ENCODE data around the gene CFDP1.
A peak's percentile ranks its signal among the peaks of the same experiment; 100 is the strongest.

The CFDP1 gene

GRCh38 chr16:75250089-75250808 lies 183.1 kb downstream of the CFDP1 start:
- Histone ChIP-seq H3K36me3 (ENCODE audit: control insufficient read depth in 5 of 5, insufficient read depth in 5 of 5, low read length in 5 of 5) (no peaks in the 10 kb centered on the region), H3K4me3 (ENCODE audit: low read depth in 1 of 5, low read length in 5 of 5) (peak overlapping the region; percentile 64 to 75 (median 69)), H3K9ac (ENCODE audit: low read length in 5 of 5) (peak overlapping the region; percentile 26 to 77 (median 49)), H3K27me3 (ENCODE audit: control insufficient read depth in 5 of 5, insufficient read depth in 4 of 5, low read length in 5 of 5) (peaks cover 0 to 3% (median 0%) of the 10 kb centered on the region in 5 donors), H3K27ac (ENCODE audit: low read depth, low read length) (peak overlapping the region; percentile 94), H3K9me3 (ENCODE audit: control insufficient read depth in 5 of 5, low read length in 5 of 5) (no peaks in the 10 kb centered on the region), H3K4me1 (ENCODE audit: control insufficient read depth in 5 of 5, insufficient read depth in 5 of 5, low read length in 5 of 5) (peaks cover 23 to 97% (median 90%) of the 10 kb centered on the region in 5 donors)

DNA sequence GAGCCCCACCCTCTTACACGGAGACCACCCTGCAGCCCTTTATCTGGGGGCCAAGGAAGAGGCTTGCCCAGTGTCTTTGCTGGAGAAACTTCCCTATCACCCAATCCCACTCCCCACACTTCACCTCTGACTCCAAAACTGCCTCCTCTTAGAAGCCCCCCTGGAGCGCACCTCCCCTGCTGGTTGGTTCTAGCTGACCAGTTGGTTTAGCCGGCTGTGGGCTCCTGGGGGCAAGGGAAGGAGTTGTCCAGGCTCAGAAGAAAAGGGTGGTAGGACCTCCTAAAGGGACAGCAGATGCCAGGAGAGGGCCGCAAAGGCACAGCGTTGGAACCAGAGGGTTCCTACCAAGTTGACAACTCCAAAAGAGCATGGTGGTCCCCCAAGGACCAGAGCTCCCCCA lies 183.9 kb downstream of the CFDP1 start:
- Histone ChIP-seq H3K27ac (ENCODE audit: low read depth, low read length) (peak overlapping the region; percentile 94), H3K9me3 (ENCODE audit: control insufficient read depth in 5 of 5, low read length in 5 of 5) (no peaks in the 10 kb centered on the region), H3K4me3 (ENCODE audit: low read depth in 1 of 5, low read length in 5 of 5) (peak overlapping the region in 3 of 5 donors; percentile 48 to 70 (median 69)), H3K4me1 (ENCODE audit: control insufficient read depth in 5 of 5, insufficient read depth in 5 of 5, low read length in 5 of 5) (peaks cover 24 to 97% (median 90%) of the 10 kb centered on the region in 5 donors), H3K9ac (ENCODE audit: low read length in 5 of 5) (peak overlapping the region in 2 of 5 donors; percentile 49 to 71), H3K36me3 (ENCODE audit: control insufficient read depth in 5 of 5, insufficient read depth in 5 of 5, low read length in 5 of 5) (no peaks in the 10 kb centered on the region), H3K27me3 (ENCODE audit: control insufficient read depth in 5 of 5, insufficient read depth in 4 of 5, low read length in 5 of 5) (peaks cover 0 to 3% (median 0%) of the 10 kb centered on the region in 5 donors)

DNA sequence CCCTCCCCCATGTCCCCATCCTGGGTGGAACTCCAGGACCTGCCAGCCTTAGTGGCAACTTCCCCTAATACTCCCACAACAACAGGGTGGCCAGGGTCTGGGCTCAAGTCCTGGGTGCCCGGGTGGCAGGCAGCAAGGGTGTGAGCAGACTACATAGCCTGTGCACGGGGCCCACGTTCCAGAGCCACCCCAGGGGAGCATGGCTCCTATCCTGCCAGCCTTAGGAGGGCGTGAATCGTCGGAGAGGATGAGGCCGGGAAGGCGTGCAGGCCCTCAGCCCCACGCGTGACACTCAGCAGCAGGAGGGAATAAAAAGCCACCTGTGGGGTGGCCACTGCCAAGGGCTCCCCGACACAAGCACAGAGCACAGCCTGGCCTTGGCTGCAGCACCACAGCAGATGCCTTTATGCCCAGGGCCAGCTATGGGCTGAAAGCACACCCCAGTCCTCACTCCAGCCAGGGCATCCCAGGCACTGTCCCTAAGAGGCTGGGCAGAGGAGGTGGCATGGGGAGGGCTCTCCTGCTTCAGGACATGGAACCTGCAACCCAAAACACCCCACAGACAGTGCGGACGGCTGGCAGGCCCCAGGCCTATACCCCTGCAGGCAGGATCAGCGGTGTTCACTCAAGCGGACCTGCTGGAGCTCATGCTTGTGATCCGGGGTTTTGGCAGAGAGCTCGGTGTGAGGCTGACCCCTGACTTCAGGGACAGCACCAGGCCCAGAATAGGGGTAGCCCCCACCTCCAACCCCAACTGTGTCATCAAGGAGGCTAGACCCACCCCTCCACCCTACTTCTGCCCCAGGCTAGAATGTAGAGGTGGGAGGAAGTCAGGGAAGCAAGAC lies 184.5 kb downstream of the CFDP1 start:
- H3K4me1 ChIP-seq (ENCODE audit: control insufficient read depth in 5 of 5, insufficient read depth in 5 of 5, low read length in 5 of 5), result peaks cover 29 to 97% (median 90%) of the 10 kb centered on the region in 5 donors

DNA sequence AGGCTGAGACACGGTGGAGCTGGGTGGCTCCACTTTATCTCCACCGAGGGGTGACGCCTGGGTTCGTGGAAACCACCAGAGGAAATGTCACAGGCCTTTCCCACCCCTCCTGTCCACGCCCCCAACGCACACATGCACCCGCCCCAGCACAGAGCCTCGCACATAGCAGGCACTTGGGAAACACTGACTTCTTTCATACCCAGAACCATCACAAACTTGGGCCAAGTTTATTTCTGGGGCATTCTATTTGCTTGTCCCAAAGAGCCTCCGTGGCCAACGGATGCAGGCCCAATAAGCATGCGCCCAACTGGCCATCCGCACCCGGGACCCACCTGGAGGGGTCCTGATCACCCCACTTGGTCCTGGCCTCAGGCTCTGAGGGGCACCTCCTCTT lies 185.2 kb downstream of the CFDP1 start:
- peak overlapping the region in 2 of 5 donors; percentile 10 to 36 for H3K4me3 ChIP-seq (ENCODE audit: low read depth in 1 of 5, low read length in 5 of 5)
- H3K27me3 ChIP-seq (ENCODE audit: control insufficient read depth in 5 of 5, insufficient read depth in 4 of 5, low read length in 5 of 5), result no peaks in the 10 kb centered on the region
- H3K27ac ChIP-seq (ENCODE audit: low read depth, low read length), result peak overlapping the region; percentile 94
- H3K9me3 ChIP-seq (ENCODE audit: control insufficient read depth in 5 of 5, low read length in 5 of 5), result no peaks in the 10 kb centered on the region
- H3K36me3 ChIP-seq (ENCODE audit: control insufficient read depth in 5 of 5, insufficient read depth in 5 of 5, low read length in 5 of 5), result peaks cover 0 to 5% (median 0%) of the 10 kb centered on the region in 5 donors
- H3K4me1 ChIP-seq (ENCODE audit: control insufficient read depth in 5 of 5, insufficient read depth in 5 of 5, low read length in 5 of 5), result peaks cover 29 to 95% (median 90%) of the 10 kb centered on the region in 5 donors
- H3K9ac ChIP-seq (ENCODE audit: low read length in 5 of 5), result peak overlapping the region in 3 of 5 donors; percentile 36 to 59 (median 57)

More for the DNA sequence above, 184.5 kb downstream of the CFDP1 start:
- peaks cover 0 to 1% (median 0%) of the 10 kb centered on the region in 5 donors for H3K36me3 ChIP-seq (ENCODE audit: control insufficient read depth in 5 of 5, insufficient read depth in 5 of 5, low read length in 5 of 5)
- H3K4me3 ChIP-seq (ENCODE audit: low read depth in 1 of 5, low read length in 5 of 5), result peak overlapping the region in 3 of 5 donors; percentile 36 to 69 (median 48)
- peaks cover 0 to 3% (median 0%) of the 10 kb centered on the region in 5 donors for H3K27me3 ChIP-seq (ENCODE audit: control insufficient read depth in 5 of 5, insufficient read depth in 4 of 5, low read length in 5 of 5)
- peak overlapping the region in 2 of 5 donors; percentile 59 to 71 for H3K9ac ChIP-seq (ENCODE audit: low read length in 5 of 5)
- H3K27ac ChIP-seq (ENCODE audit: low read depth, low read length), result peak overlapping the region; percentile 94
- no peaks in the 10 kb centered on the region for H3K9me3 ChIP-seq (ENCODE audit: control insufficient read depth in 5 of 5, low read length in 5 of 5)

DNA sequence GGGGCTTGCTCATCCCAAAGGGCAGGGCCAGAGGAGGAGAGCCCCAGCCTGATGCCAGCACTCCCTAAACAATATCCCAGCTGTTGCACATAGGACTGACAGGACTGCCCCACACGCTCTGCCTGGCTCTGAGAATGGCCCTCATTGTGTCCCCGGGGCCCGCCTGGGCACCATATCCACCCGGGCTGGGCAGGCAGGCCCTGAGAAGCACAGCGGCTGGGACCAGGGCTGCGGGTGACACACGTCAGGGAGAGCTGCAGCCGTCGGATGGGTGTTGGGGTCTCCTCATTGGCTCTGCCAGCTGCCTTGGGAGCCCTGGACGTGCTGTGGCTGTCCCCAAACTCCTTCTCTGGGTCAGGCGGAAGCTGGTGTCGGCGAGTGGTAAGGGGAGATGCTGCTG lies 186.1 kb downstream of the CFDP1 start:
- Histone ChIP-seq H3K9me3 (ENCODE audit: control insufficient read depth in 5 of 5, low read length in 5 of 5) (no peaks in the 10 kb centered on the region), H3K4me1 (ENCODE audit: control insufficient read depth in 5 of 5, insufficient read depth in 5 of 5, low read length in 5 of 5) (peaks cover 26 to 88% (median 82%) of the 10 kb centered on the region in 5 donors), H3K27ac (ENCODE audit: low read depth, low read length) (peak overlapping the region; percentile 94), H3K4me3 (ENCODE audit: low read depth in 1 of 5, low read length in 5 of 5) (peak overlapping the region in 3 of 5 donors; percentile 10 to 29 (median 11)), H3K9ac (ENCODE audit: low read length in 5 of 5) (peak overlapping the region in 3 of 5 donors; percentile 26 to 57 (median 36)), H3K27me3 (ENCODE audit: control insufficient read depth in 5 of 5, insufficient read depth in 4 of 5, low read length in 5 of 5) (no peaks in the 10 kb centered on the region), H3K36me3 (ENCODE audit: control insufficient read depth in 5 of 5, insufficient read depth in 5 of 5, low read length in 5 of 5) (peaks cover 0 to 13% (median 7%) of the 10 kb centered on the region in 5 donors)

DNA sequence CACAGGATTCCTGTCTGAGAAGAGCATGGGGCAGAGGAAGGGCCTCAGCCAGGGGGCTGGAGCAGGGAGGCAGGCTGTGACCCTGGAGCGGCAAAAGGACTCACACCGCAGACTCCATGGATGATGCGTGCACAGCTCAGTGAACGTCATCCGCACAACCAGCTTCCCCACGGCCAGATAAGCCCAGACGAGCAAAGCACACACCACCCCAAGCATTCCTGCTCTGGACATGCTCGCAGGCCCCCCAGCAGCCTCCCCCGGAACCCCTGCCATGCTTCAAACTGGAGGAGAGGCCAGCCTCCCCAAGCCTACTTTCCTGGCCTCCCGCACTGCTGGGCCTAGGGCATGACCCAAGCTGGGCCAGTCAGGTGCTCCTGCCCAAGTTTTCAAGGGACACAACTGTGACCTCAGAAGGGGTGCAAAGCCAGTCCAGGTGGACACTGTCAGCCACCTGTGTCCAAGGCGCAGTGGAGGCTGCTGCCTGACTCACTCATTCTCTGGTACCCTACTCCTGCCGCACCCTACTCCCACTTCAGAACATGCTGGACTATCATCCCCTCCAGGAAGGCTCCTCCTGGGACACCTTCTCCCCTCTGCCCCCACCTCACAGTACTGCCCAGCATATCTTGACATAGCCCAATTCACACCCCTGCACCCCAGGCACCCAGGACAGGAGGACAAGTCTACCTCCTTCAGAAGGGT lies 186.6 kb downstream of the CFDP1 start:
- no peaks in the 10 kb centered on the region for H3K9me3 ChIP-seq (ENCODE audit: control insufficient read depth in 5 of 5, low read length in 5 of 5)
- peak overlapping the region; percentile 94 for H3K27ac ChIP-seq (ENCODE audit: low read depth, low read length)
- H3K4me1 ChIP-seq (ENCODE audit: control insufficient read depth in 5 of 5, insufficient read depth in 5 of 5, low read length in 5 of 5), result peaks cover 23 to 83% (median 76%) of the 10 kb centered on the region in 5 donors
- no peaks in the 10 kb centered on the region for H3K27me3 ChIP-seq (ENCODE audit: control insufficient read depth in 5 of 5, insufficient read depth in 4 of 5, low read length in 5 of 5)
- peak overlapping the region in 3 of 5 donors; percentile 36 to 74 (median 56) for H3K9ac ChIP-seq (ENCODE audit: low read length in 5 of 5)
- H3K4me3 ChIP-seq (ENCODE audit: low read depth in 1 of 5, low read length in 5 of 5), result peak overlapping the region in 1 of 5 donors; percentile 11
- peaks cover 0 to 19% (median 13%) of the 10 kb centered on the region in 5 donors for H3K36me3 ChIP-seq (ENCODE audit: control insufficient read depth in 5 of 5, insufficient read depth in 5 of 5, low read length in 5 of 5)

DNA sequence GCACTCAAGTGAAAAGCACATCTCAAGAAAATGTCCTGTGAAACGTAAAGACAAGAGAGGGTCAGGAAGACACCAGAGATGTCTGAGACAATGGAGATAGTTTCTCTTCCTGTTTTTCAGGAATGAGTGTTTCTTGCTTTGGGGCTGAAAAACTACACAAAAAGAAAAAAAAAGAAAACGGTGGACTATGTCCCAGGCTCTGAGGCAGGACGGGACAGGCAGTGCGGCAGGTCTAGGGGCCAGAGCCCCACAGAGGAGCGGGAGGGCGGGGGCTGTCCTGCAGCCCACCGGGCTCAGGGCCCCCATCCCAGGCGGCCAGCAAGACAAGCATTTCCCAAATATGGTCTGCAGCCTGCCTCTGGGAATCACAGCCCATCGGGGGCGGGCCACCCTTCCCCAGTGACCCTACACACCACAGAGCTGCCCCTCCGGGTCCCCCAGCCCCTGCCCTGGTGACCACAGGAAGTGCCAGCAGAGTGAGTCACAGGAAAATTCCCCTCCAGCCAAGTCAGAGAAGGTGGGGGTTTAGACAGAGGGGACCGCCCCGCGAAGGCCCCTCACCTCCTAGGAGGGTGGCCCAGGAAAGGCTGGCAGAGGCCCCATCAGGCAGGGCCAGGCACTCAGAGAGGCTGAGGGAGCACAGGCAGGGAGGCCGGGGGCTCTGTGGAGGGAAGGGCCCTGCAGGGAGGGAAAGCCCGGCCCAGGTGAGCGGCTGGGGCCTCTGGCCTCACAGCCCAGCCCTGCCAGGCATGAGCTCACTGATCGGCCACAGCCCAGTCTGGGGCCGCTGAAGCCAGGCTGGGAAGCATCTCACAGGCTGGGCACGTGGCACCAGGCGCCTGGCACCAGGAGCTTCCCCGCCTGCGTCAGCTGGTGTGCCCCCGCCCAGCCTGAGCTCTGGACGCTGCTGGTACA lies 188.2 kb downstream of the CFDP1 start:
- Histone ChIP-seq H3K4me3 (ENCODE audit: low read depth in 1 of 5, low read length in 5 of 5) (peak overlapping the region in 1 of 5 donors; percentile 27), H3K4me1 (ENCODE audit: control insufficient read depth in 5 of 5, insufficient read depth in 5 of 5, low read length in 5 of 5) (peaks cover 23 to 82% (median 80%) of the 10 kb centered on the region in 5 donors), H3K9me3 (ENCODE audit: control insufficient read depth in 5 of 5, low read length in 5 of 5) (no peaks in the 10 kb centered on the region), H3K27me3 (ENCODE audit: control insufficient read depth in 5 of 5, insufficient read depth in 4 of 5, low read length in 5 of 5) (no peaks in the 10 kb centered on the region), H3K9ac (ENCODE audit: low read length in 5 of 5) (peak overlapping the region; percentile 56 to 74 (median 64)), H3K27ac (ENCODE audit: low read depth, low read length) (peak overlapping the region; percentile 94), H3K36me3 (ENCODE audit: control insufficient read depth in 5 of 5, insufficient read depth in 5 of 5, low read length in 5 of 5) (peaks cover 0 to 30% (median 24%) of the 10 kb centered on the region in 5 donors)

DNA sequence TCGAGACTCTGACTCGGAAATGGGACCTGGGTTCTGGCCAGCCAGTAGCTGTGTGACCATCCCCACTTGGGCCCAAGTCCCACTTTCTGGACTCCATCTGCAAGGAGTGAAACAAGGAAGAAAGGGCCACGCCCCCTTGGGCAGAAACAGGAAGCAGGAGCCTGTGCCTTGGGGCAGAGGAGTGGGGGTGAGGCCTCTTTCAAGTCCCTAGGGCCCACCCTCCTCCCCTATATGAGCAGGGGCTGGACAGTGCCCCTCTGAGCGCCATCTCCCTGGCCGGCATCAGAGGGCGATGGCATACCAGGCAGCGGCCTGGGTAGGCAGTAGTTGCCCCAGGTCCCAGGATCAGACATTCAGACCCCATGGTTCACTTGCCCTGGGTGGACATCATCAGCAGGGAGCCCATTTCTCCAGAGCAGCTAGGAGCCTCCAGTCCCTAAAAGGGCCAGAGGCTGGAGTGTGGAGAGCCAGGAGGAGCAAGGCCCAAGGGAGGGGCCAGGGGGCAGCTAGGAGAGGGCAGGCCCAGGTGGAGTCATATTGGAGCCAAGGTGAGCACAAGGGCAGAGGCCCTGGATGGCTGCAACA lies 189.0 kb downstream of the CFDP1 start:
- peaks cover 23 to 82% (median 80%) of the 10 kb centered on the region in 5 donors for H3K4me1 ChIP-seq (ENCODE audit: control insufficient read depth in 5 of 5, insufficient read depth in 5 of 5, low read length in 5 of 5)
- peak overlapping the region in 3 of 5 donors; percentile 56 to 74 (median 64) for H3K9ac ChIP-seq (ENCODE audit: low read length in 5 of 5)
- H3K27me3 ChIP-seq (ENCODE audit: control insufficient read depth in 5 of 5, insufficient read depth in 4 of 5, low read length in 5 of 5), result no peaks in the 10 kb centered on the region
- peaks cover 0 to 34% (median 26%) of the 10 kb centered on the region in 5 donors for H3K36me3 ChIP-seq (ENCODE audit: control insufficient read depth in 5 of 5, insufficient read depth in 5 of 5, low read length in 5 of 5)
- peak overlapping the region in 1 of 5 donors; percentile 6 for H3K4me3 ChIP-seq (ENCODE audit: low read depth in 1 of 5, low read length in 5 of 5)
- peak overlapping the region; percentile 94 for H3K27ac ChIP-seq (ENCODE audit: low read depth, low read length)
- H3K9me3 ChIP-seq (ENCODE audit: control insufficient read depth in 5 of 5, low read length in 5 of 5), result no peaks in the 10 kb centered on the region

Data from subcutaneous abdominal adipose tissue (tissue), 5 donors.